Activated T-cell treated with anti-CD3 and anti-CD28 coated beads, Interleukin-2, amount 50 U/mL, for 72 hours (primary cell): ENCODE measurements around the gene RAB3GAP1. TPM values are rescaled to one million over a fixed set of nuclear protein-coding genes. Genes with fewer than 3 reads are reported as not detected.

Source experiments
- ATAC-seq, 2 donors: fragments of 150-1000 bp; cut with Tn5 transposase; replicated peaks in 1 of 2; 2 replicates each; pipeline ENCODE4 v1.10.0; 2021; ENCODE audit warnings: moderate library complexity in 2 of 2, mild to moderate bottlenecking in 1 of 2
- DNase-seq, 2 donors: peaks; one replicate each; pipeline ENCODE4 v3.0.0; 2021 to 2022; ENCODE audit warnings: mixed read lengths in 1 of 2
- H3K27ac Mint-ChIP-seq: one replicate; pipeline ENCODE4 v1.8.0; 2022; ENCODE audit warnings: mild to moderate bottlenecking, moderate library complexity, mixed read lengths
- H3K27me3 Mint-ChIP-seq: one replicate; pipeline ENCODE4 v1.8.0; 2022; ENCODE audit warnings: low read depth, mixed read lengths
- H3K36me3 Mint-ChIP-seq, 2 donors: one replicate each; pipeline ENCODE4 v1.8.0; 2022; ENCODE audit warnings: mixed read lengths in 2 of 2, mild to moderate bottlenecking in 1 of 2; ENCODE audit not compliant: insufficient read depth in 2 of 2
- H3K4me1 Mint-ChIP-seq: one replicate; pipeline ENCODE4 v1.8.0; 2022; ENCODE audit warnings: low read depth, mixed read lengths
- H3K4me3 Mint-ChIP-seq, 2 donors: one replicate each; pipeline ENCODE4 v1.8.0; 2022; ENCODE audit warnings: mild to moderate bottlenecking in 2 of 2, mixed read lengths in 2 of 2, moderate library complexity in 2 of 2
- H3K9me3 Mint-ChIP-seq, 2 donors: one replicate each; pipeline ENCODE4 v1.8.0; 2022; ENCODE audit warnings: mixed read lengths in 2 of 2
- total RNA-seq, 2 donors: library from RNA; stranded (reverse); gene quantifications; one replicate each; pipeline ENCODE4 v1.2.3, GENCODE V29; 2022

The RAB3GAP1 gene
- 10 to 100 TPM; 51.4 to 59.7 TPM for total RNA-seq

GRCh38 chr2:135052042-135052876 lies at the start of gene RAB3GAP1:
Gene RAB3GAP1 (plus strand): TSS chr2:135052292. CDS start chr2:135052308, 16 bp downstream.
- H3K4me1 Mint-ChIP-seq, result peaks cover 50% of the 10 kb centered on the region
- DNase-seq (peak; percentile 96 to 97), ATAC-seq (peak; percentile 81 to 86)

DNA sequence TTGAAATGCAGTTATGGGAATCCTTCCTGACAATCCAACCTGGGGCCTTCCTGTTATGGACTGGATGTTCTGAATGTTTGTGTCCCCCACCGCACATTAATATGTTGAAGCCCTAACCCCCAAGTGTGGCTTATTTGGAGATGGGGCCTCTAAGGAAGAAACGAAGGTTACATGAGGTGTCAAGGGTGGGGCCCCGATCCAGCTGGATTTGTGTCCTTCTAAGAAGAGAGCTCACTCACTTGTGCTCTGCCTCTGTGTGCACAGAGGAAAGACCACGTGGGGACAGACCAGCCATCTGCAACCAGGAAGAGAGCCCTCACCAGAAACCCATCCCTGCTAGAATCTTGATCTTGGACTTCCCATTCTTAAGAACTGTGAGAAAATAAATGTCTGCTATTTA lies 49.3 kb upstream of the RAB3GAP1 start:
- no peaks in the 10 kb centered on the region for H3K4me1 Mint-ChIP-seq
- no peak overlapping the region for H3K27ac Mint-ChIP-seq
- no peaks in the 10 kb centered on the region for H3K9me3 Mint-ChIP-seq
- ATAC-seq, result no peak
- H3K27me3 Mint-ChIP-seq, result peaks cover 33% of the 10 kb centered on the region
- no peak for DNase-seq
- H3K4me3 Mint-ChIP-seq, result no peak overlapping the region
- no peaks in the 10 kb centered on the region for H3K36me3 Mint-ChIP-seq

More at GRCh38 chr2:135052042-135052876, at the start of gene RAB3GAP1:
- H3K36me3 Mint-ChIP-seq, result peaks cover 12% of the 10 kb centered on the region in 2 donors
- no peaks in the 10 kb centered on the region for H3K27me3 Mint-ChIP-seq
- H3K9me3 Mint-ChIP-seq, result no peaks in the 10 kb centered on the region
- peak within 1 kb of the TSS; percentile 92 to 97 for H3K4me3 Mint-ChIP-seq
- peak within 1 kb of the TSS; percentile 100 for H3K27ac Mint-ChIP-seq

DNA sequence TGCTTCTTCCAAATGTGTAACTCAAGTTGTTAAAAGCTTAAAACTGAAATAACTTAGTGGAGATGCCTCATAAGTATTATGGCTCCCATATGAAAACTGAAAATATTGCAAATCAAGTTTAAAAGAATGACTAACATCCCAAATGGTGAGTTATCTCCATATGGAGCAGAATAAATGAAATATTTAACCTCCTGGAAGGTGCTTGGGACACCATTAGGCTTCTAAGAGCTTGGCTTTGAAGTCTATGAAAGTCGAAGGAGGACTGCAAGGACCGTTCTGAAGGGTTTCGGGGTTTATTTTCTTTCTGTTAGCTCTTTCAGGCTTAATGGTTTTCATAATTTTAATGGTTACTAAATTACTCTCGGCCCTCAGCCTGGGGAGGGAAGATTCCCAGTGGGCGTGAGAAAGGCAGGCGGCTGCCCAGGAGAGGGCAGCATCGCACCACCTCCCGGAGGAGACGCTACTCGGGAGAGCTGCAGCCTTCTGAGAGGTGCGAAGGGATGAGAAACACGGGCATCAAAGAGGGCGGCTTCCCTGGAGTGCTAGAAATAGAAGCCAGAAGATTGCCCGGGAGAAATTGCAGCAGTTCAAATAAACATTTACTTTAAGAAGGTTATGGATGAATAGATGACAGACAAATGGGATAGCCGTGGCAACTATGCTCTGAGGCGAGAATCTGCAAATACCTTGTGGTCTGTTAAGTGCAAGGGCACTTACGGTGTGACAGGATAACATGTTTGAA lies 47.9 kb upstream of the RAB3GAP1 start:
- H3K27me3 Mint-ChIP-seq, result peaks cover 33% of the 10 kb centered on the region
- H3K36me3 Mint-ChIP-seq, result no peaks in the 10 kb centered on the region
- peak; percentile 75 to 82 for DNase-seq
- no peak overlapping the region for H3K4me3 Mint-ChIP-seq
- no peaks in the 10 kb centered on the region for H3K4me1 Mint-ChIP-seq
- ATAC-seq, result peak; percentile 93 to 99
- H3K27ac Mint-ChIP-seq, result no peak overlapping the region
- no peaks in the 10 kb centered on the region for H3K9me3 Mint-ChIP-seq

GRCh38 chr2:135005753-135006152 lies 46.3 kb upstream of the RAB3GAP1 start:
- no peak overlapping the region for H3K4me3 Mint-ChIP-seq
- H3K27ac Mint-ChIP-seq, result no peak overlapping the region
- DNase-seq (no peak), ATAC-seq (no peak)
- peaks cover 6% of the 10 kb centered on the region for H3K4me1 Mint-ChIP-seq
- no peaks in the 10 kb centered on the region for H3K9me3 Mint-ChIP-seq
- H3K36me3 Mint-ChIP-seq, result no peaks in the 10 kb centered on the region
- H3K27me3 Mint-ChIP-seq, result peaks cover 33% of the 10 kb centered on the region

DNA sequence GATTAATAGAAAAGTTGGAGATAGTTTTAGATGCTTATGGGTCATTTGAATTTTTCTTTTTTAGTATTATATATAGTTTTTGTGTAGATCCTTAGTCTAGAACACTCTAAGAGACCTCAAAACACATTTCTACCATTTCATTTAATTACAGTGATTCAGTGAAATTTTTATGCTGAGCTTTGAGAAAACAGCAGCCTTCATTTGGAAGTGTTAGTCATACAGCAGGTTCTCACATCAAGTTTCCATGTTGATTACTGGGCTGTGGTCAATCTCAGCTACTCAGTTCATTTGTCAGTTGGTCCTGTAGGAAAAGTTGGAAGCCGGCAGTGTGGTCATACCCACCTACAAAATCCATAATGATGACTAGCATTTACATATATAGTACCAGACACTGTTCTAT lies 42.8 kb upstream of the RAB3GAP1 start:
- Mint-ChIP-seq H3K27ac (no peak overlapping the region), H3K27me3 (peaks cover 32% of the 10 kb centered on the region), H3K36me3 (no peaks in the 10 kb centered on the region), H3K9me3 (no peaks in the 10 kb centered on the region), H3K4me3 (no peak overlapping the region), H3K4me1 (peaks cover 6% of the 10 kb centered on the region)
- no peak for DNase-seq
- ATAC-seq, result no peak

GRCh38 chr2:135010200-135010942 lies 41.7 kb upstream of the RAB3GAP1 start:
- DNase-seq (no peak), ATAC-seq (peak in 1 of 2 donors; percentile 49)
- H3K4me3 Mint-ChIP-seq, result peak overlapping the region in 1 of 2 donors; percentile 1
- peaks cover 26% of the 10 kb centered on the region for H3K27me3 Mint-ChIP-seq
- H3K36me3 Mint-ChIP-seq, result no peaks in the 10 kb centered on the region
- no peaks in the 10 kb centered on the region for H3K9me3 Mint-ChIP-seq
- peak overlapping the region; percentile 63 for H3K27ac Mint-ChIP-seq
- H3K4me1 Mint-ChIP-seq, result peaks cover 6% of the 10 kb centered on the region

- H3K36me3 Mint-ChIP-seq, result peaks cover under 1% of the 10 kb centered on the region in 2 donors
- H3K27ac Mint-ChIP-seq, result no peak overlapping the region
- no peak for ATAC-seq
Measured at GRCh38 chr2:135011633-135012032, 40.5 kb upstream of the RAB3GAP1 start.

DNA sequence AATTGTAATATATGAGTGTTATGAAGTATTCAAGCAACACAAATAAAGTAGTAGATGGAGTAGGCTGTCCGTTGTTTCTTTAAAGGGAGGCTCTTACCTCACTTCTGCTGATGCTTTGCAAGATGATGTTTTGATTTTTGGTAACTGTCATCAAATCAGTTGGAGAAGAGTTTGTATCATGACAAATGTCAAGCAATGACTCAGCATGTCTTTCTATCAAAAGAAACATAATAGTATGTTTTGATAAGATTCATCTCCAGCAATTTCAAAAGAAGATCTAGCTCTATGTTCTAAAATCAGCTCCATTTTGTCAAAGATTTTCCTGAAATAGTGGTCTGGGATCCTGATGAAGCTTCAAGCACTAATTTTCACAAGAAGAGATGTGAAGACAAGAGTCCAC lies 30.5 kb upstream of the RAB3GAP1 start:
- Mint-ChIP-seq H3K4me1 (peaks cover 18% of the 10 kb centered on the region), H3K27me3 (peaks cover 1% of the 10 kb centered on the region), H3K36me3 (peaks cover 4 to 9% of the 10 kb centered on the region in 2 donors), H3K27ac (no peak overlapping the region), H3K9me3 (peaks cover 1 to 9% of the 10 kb centered on the region in 2 donors), H3K4me3 (no peak overlapping the region)
- no peak for ATAC-seq
- no peak for DNase-seq

More at GRCh38 chr2:135011633-135012032, 40.5 kb upstream of the RAB3GAP1 start:
- peaks cover under 1% of the 10 kb centered on the region in 2 donors for H3K9me3 Mint-ChIP-seq
- H3K4me1 Mint-ChIP-seq, result peaks cover 6% of the 10 kb centered on the region
- no peak for DNase-seq
- H3K4me3 Mint-ChIP-seq, result no peak overlapping the region
- H3K27me3 Mint-ChIP-seq, result peaks cover 13% of the 10 kb centered on the region

- H3K4me3 Mint-ChIP-seq, result peak overlapping the region in 1 of 2 donors; percentile 45
- peaks cover 9% of the 10 kb centered on the region for H3K27me3 Mint-ChIP-seq
- peaks cover 2 to 8% of the 10 kb centered on the region in 2 donors for H3K36me3 Mint-ChIP-seq
- peaks cover 0 to 6% of the 10 kb centered on the region in 2 donors for H3K9me3 Mint-ChIP-seq
- peaks cover 18% of the 10 kb centered on the region for H3K4me1 Mint-ChIP-seq
- DNase-seq (no peak), ATAC-seq (no peak)
- peak overlapping the region; percentile 9 for H3K27ac Mint-ChIP-seq
Measured at GRCh38 chr2:135022952-135023880, 28.9 kb upstream of the RAB3GAP1 start.

DNA sequence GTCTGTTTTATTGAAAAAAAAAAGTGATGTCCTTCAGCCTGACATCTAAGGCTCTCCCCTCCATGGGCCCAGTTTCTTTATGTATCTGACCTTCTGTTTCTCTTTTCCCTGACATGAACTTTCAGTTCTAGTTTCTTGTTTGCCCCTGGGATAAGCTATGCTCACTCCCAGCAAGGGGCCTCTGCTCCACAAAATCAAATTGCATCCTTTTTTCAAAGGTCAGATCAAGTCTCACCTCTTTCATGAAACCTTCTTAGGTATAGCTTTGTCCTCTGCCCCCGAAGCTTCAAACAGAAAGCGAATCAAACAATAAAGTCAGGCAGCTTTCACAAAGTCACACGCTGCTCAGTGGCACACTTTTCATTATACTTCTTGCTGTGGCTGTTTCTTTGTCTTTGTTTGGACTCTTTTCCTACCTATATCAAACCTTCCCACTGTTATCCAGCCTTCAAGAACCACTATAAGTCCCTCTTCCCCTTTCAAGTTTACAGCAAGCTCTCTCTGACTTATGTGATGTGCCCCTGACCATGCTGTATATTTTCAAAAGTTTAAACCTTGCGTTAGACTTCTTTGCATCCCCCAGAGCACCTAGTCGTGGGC lies 28.1 kb upstream of the RAB3GAP1 start:
- peaks cover 9% of the 10 kb centered on the region for H3K27me3 Mint-ChIP-seq
- H3K36me3 Mint-ChIP-seq, result peaks cover 2 to 8% of the 10 kb centered on the region in 2 donors
- peaks cover 18% of the 10 kb centered on the region for H3K4me1 Mint-ChIP-seq
- ATAC-seq, result no peak
- peak overlapping the region; percentile 9 to 45 for H3K4me3 Mint-ChIP-seq
- peak overlapping the region; percentile 2 for H3K27ac Mint-ChIP-seq
- DNase-seq, result no peak
- H3K9me3 Mint-ChIP-seq, result peaks cover 0 to 6% of the 10 kb centered on the region in 2 donors

DNA sequence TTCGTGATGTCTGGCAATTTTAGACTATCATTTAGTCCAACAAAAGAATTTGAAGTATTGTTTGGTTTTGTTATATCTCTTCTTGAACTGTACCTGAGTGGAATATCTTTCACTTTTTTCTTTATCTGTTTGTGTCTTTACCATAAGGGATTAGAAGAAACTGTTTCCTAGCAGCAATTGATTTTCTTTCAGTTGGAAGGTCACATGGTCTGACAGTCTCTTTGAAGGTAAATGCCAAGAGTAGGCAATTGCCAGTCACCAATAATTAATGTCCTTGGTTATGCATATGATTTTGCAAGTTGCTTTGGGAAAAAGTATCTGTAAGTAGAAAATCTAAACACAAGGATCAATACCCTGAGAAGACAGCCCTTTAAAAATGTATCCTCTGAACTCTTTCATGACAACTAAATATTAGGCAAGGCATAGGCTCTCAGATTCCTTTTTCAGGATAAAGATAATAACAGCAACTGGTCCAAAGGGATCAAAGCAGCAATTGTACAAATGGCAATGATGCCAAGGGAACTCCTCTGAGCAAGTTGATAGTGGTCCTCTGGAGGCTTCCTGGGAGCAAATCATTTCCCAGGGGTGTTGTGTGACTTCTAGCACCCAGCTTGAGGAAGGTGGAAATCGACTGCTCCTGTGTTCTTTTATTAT lies 22.5 kb upstream of the RAB3GAP1 start:
- DNase-seq (no peak), ATAC-seq (no peak)
- Mint-ChIP-seq H3K36me3 (no peaks in the 10 kb centered on the region), H3K9me3 (peaks cover 0 to 1% of the 10 kb centered on the region in 2 donors), H3K4me1 (no peaks in the 10 kb centered on the region), H3K27ac (no peak overlapping the region), H3K4me3 (no peak overlapping the region), H3K27me3 (peaks cover 9% of the 10 kb centered on the region)
